K562 (cell line): ENCODE measurements around the gene RXRB. TPM values are rescaled to one million over a fixed set of nuclear protein-coding genes. Genes with fewer than 3 reads are reported as not detected.

Experiments used
- ATAC-seq: fragments of 200-7000 bp; cut with Tn5 transposase; 3 replicates; pipeline ENCODE4 v1.9.1; 2020; ENCODE audit warnings: moderate library complexity
- BruUV-seq: library from RNA; stranded (reverse); fragments of 400-500 nt; replicated peaks from 2 replicates; lab custom pipeline; 2021; lab: Mats Ljungman, UMichigan
- CTCF ChIA-PET: fragments of 300-600 bp; formaldehyde crosslinking; extraction: SDS; loops from one replicate; lab custom pipeline; 2021; ENCODE audit warnings: low intra/inter-chr PET ratio; lab: Yijun Ruan, JAX
- POLR2A ChIA-PET: fragments of 300-600, 350-650 bp; sonication (Branson Sonifier 250); formaldehyde crosslinking; extraction: SDS; loops from one replicate; lab custom pipeline; 2021; ENCODE audit warnings: antibody characterized with exemption, inconsistent platforms; lab: Yijun Ruan, JAX
- DNase-seq, 4 experiments: peaks; one replicate each; pipeline versions ENCODE4 v3.0.0 to v3.0.0-alpha.2; 2011 to 2018; ENCODE audit warnings: low spot score in 3 of 4, mixed read lengths in 3 of 4; ENCODE audit errors: extremely low read depth in 1 of 4
- FAIRE-seq: peaks from 2 replicates; lab custom pipeline; 2011; peaks lifted over from hg19 to GRCh38; lab: Jason Lieb, UNC
- H2AFZ ChIP-seq: 2 replicates; pipeline ENCODE4 v1.6.0; 2011; ENCODE audit warnings: low read depth, low read length, control low read depth, inconsistent platforms
- H3K27ac ChIP-seq: fragments of 200-600 bp; 3 replicates; pipeline ENCODE4 v1.8.0; 2011; ENCODE audit warnings: low read depth, mild to moderate bottlenecking, control low read depth, inconsistent platforms, low read length, moderate library complexity, mixed read lengths; ENCODE audit errors: extremely low read depth
- H3K27me3 ChIP-seq, 2 experiments: fragments of 300-600 bp in 1 of 2; 2 replicates in 1 of 2; 3 replicates in 1 of 2; pipeline versions ENCODE4 v1.6.0 to v1.8.0; 2011; ENCODE audit warnings: inconsistent platforms in 2 of 2, low read length in 2 of 2, mild to moderate bottlenecking in 1 of 2, mixed read lengths in 1 of 2, moderate library complexity in 1 of 2; ENCODE audit not compliant: control insufficient read depth in 2 of 2, insufficient read depth in 2 of 2
- H3K36me3 ChIP-seq: fragments of 300-600 bp; 3 replicates; pipeline ENCODE4 v1.8.0; 2011; ENCODE audit warnings: mild to moderate bottlenecking, low read length, inconsistent platforms; ENCODE audit not compliant: control insufficient read depth, insufficient read depth
- H3K4me1 ChIP-seq, 2 experiments: fragments of 200-600 bp in 1 of 2; replicated peaks in 1 of 2; 2 replicates in 1 of 2; 3 replicates in 1 of 2; pipeline versions ENCODE4 v1.5.1 to v1.8.0; 2011; ENCODE audit warnings: inconsistent platforms in 2 of 2, low read length in 2 of 2, mild to moderate bottlenecking in 1 of 2, mixed read lengths in 1 of 2, moderate library complexity in 1 of 2; ENCODE audit not compliant: control insufficient read depth in 2 of 2, insufficient read depth in 2 of 2
- H3K4me2 ChIP-seq: 2 replicates; pipeline ENCODE4 v1.6.1; 2011; ENCODE audit warnings: low read length, control low read depth, inconsistent platforms, mixed read lengths; ENCODE audit not compliant: insufficient read depth
- H3K4me3 ChIP-seq: fragments of 200-600 bp; sonication (generic), shearing (Covaris generic); 2 replicates; pipeline ENCODE4 v1.5.1; 2016; ENCODE audit warnings: control low read depth, inconsistent platforms
- H3K79me2 ChIP-seq: fragments of 200-600 bp; 3 replicates; pipeline ENCODE4 v1.8.0; 2011; ENCODE audit warnings: low read length, inconsistent platforms; ENCODE audit not compliant: control insufficient read depth, insufficient read depth
- H3K9ac ChIP-seq, 2 experiments: 2 replicates each; pipeline versions ENCODE4 v1.6.0 to v1.6.1; 2011; ENCODE audit warnings: low read depth in 2 of 2, low read length in 2 of 2, control low read depth in 1 of 2, inconsistent platforms in 1 of 2, mild to moderate bottlenecking in 1 of 2, mixed read lengths in 1 of 2; ENCODE audit not compliant: insufficient read depth in 1 of 2
- H3K9me1 ChIP-seq: one replicate; pipeline ENCODE4 v1.6.0; 2011; ENCODE audit warnings: inconsistent platforms, mild to moderate bottlenecking, low read length, moderate library complexity; ENCODE audit not compliant: control insufficient read depth, insufficient read depth
- H3K9me3 ChIP-seq: replicated peaks from 2 replicates; pipeline ENCODE4 v1.5.1; 2011; ENCODE audit warnings: low read depth, low read length, inconsistent platforms; ENCODE audit not compliant: control insufficient read depth, insufficient read depth
- H4K20me1 ChIP-seq: replicated peaks from 2 replicates; pipeline ENCODE4 v1.6.1; 2011; ENCODE audit warnings: low read length, inconsistent platforms, mixed read lengths; ENCODE audit not compliant: control insufficient read depth, insufficient read depth
- ARID1B ChIP-seq: fragments of 450-650 bp; IDR thresholded peaks from 2 replicates; pipeline ENCODE4 v1.6.1; 2016; ENCODE audit warnings: antibody characterized with exemption, mild to moderate bottlenecking, inconsistent platforms
- CREB1 ChIP-seq, 2 experiments: sonication (generic) in 1 of 2; formaldehyde crosslinking in 1 of 2; IDR thresholded peaks; 2 replicates each; pipeline versions ENCODE4 v1.6.1 to v1.8.0; 2012 to 2022; ENCODE audit warnings: inconsistent platforms in 1 of 2, mild to moderate bottlenecking in 1 of 2, missing genetic modification reagents in 1 of 2, moderate library complexity in 1 of 2
- HDAC2 ChIP-seq: fragments of 450-650 bp; IDR thresholded peaks from 2 replicates; pipeline ENCODE4 v1.6.1; 2016; ENCODE audit warnings: mild to moderate bottlenecking
- IRF2 ChIP-seq: sonication (generic); formaldehyde crosslinking; IDR thresholded peaks from 2 replicates; pipeline ENCODE4 v1.8.1; 2022; ENCODE audit warnings: mild to moderate bottlenecking, missing genetic modification reagents
- MCM3 ChIP-seq: fragments of 450-650 bp; IDR thresholded peaks from 2 replicates; pipeline ENCODE4 v1.6.1; 2016
- NEUROD1 ChIP-seq: fragments of 150-350 bp; IDR thresholded peaks from 2 replicates; pipeline ENCODE4 v1.6.1; 2014; ENCODE audit warnings: borderline replicate concordance, low read length, low read depth; ENCODE audit not compliant: partially characterized antibody
- NFE2 ChIP-seq: IDR thresholded peaks from 2 replicates; pipeline ENCODE4 v1.6.1; 2014; ENCODE audit warnings: antibody characterized with exemption, low read depth
- PHF8 ChIP-seq: fragments of 200-600 bp; sonication (generic); IDR thresholded peaks from 2 replicates; pipeline ENCODE4 v1.6.1; 2012; ENCODE audit warnings: mixed run types, mild to moderate bottlenecking, inconsistent platforms, low read length, moderate library complexity, borderline replicate concordance
- PYGO2 ChIP-seq: fragments of 450-650 bp; IDR thresholded peaks from 2 replicates; pipeline ENCODE4 v1.6.1; 2016; ENCODE audit warnings: mild to moderate bottlenecking, missing genetic modification characterization, moderate library complexity, missing compliant biosample characterization
- SNRNP70 ChIP-seq: fragments of 200-400 bp; formaldehyde crosslinking; optimal IDR thresholded peaks from 2 replicates; pipeline ENCODE3; 2017; ENCODE audit warnings: low read depth, low read length
- WGBS: fragments of 100-300 bp; shearing (Covaris generic); methylation state at CpG from one replicate; pipeline ENCODE4 v1.1.6; 2016; ENCODE audit warnings: low coverage, mixed read lengths; ENCODE audit not compliant: insufficient coverage; ENCODE audit errors: missing lambda C conversion rate; 5-methylcytosine and 5-hydroxymethylcytosine counted together
- in situ Hi-C: fragments of 300-500 bp; cut with MboI; formaldehyde crosslinking; loops from 4 replicates; pipeline ENCODE4 v1.15.0; 2018; ENCODE audit warnings: inconsistent platforms, mixed read lengths
- intact Hi-C: fragments of 100-400 bp; cut with micrococcal nuclease; formaldehyde crosslinking; loops from 2 replicates; pipeline ENCODE4 v1.14.2; 2022
- polyA plus RNA-seq, 8 experiments: library from polyadenylated mRNA; depleted of rRNA in 4 of 8; stranded (reverse) in 5 of 8; unstranded in 3 of 8; fragments of >200 nt; fragmentation: Nextera tagmentation in 2 of 8; fragmentation: Illumina TruSeq in 1 of 8; extraction: Ambion mirVana in 2 of 8; extraction: Trizol in 1 of 8; gene quantifications; 2 replicates each; pipeline versions ENCODE4 v1.2.1 to v1.2.3, GENCODE V29; 2011 to 2014; ENCODE audit warnings: inconsistent platforms in 1 of 8, missing spikeins in 1 of 8
- total RNA-seq, 7 experiments: library from RNA; depleted of rRNA in 6 of 7; stranded (reverse); fragments of >200 nt in 6 of 7; fragmentation: Illumina TruSeq in 2 of 7; extraction: Trizol in 2 of 7; gene quantifications; 2 replicates each; pipeline versions ENCODE4 v1.2.1 to v1.2.3, GENCODE V29; 2011 to 2021; ENCODE audit warnings: low replicate concordance in 1 of 7

RXRB gene
- total and polyA plus RNA-seq, 9 of the 15 experiments (the other 6 are each of a cell fraction or from before 2014, with no cell fraction given) = 0.76 to 35.5 (median 18.4) TPM

GRCh38 chr6:33164176-33164575, 36.3 kb downstream of the RXRB start:
- Histone ChIP-seq H3K4me2 (no peak overlapping the region), H3K4me1 (peaks cover 7 to 30% of the 10 kb centered on the region in 2 experiments; a peak in 3 of 5 replicates), H3K4me3 (no peak overlapping the region), H3K9ac (peak overlapping the region in 1 of 2 experiments; percentile 54; a peak in 1 of 4 replicates), H3K36me3 (no peaks in the 10 kb centered on the region), H2AFZ (no peak overlapping the region), H3K9me1 (no peaks in the 10 kb centered on the region), H3K27me3 (peaks cover 5 to 43% of the 10 kb centered on the region in 2 experiments; a peak in 3 of 5 replicates), H4K20me1 (peaks cover 4% of the 10 kb centered on the region; the same call in 1 of the 2 replicates), H3K9me3 (no peaks in the 10 kb centered on the region), H3K79me2 (no peaks in the 10 kb centered on the region), H3K27ac (no peak overlapping the region)
- in situ Hi-C loops = loop anchor here (5.0 kb wide), 1 partner anchor 1027 kb away; no protein-coding TSS in a partner anchor
- no peak for FAIRE-seq
- ATAC-seq = no peak
- ChIA-PET POLR2A (interaction anchor here (0.6 to 3.0 kb wide), 7 partner anchors 10 to 192 kb away, joined by 3 to 11 read pairs (median 4); no protein-coding TSS in a partner anchor), CTCF (no interaction called here)
- BruUV-seq = no TSS peak
- under 1% methylated on average over 9 of the region's 10 CpGs for WGBS
- TF ChIP-seq IRF2 (CRISPR knock-in tag) = no peak
- no peak for TF ChIP-seq NFE2
- no peak for TF ChIP-seq ARID1B
- TF ChIP-seq SNRNP70 = no peak
- TF ChIP-seq PYGO2 (tag) = no peak
- no peak for TF ChIP-seq CREB1 (IDR thresholded peaks at IDR 0.05)
- no peak for TF ChIP-seq CREB1 (CRISPR knock-in tag; IDR thresholded peaks at IDR 0.05)
- no peak for TF ChIP-seq NEUROD1
- no peak for TF ChIP-seq MCM3
- no peak for TF ChIP-seq HDAC2
- TF ChIP-seq PHF8 = no peak
- peak in 2 of 4 experiments; percentile 19 to 24 for DNase-seq
- intact Hi-C loops = no loop called here
